HFFc6 (cell line): ENCODE results near the gene KIT. TPM values are rescaled to one million over a fixed set of nuclear protein-coding genes. Genes with fewer than 3 reads are reported as not detected.
A peak's percentile ranks its signal among the peaks of the same experiment; 100 is the strongest.

Experiments used
- DNase-seq: peaks from one replicate; pipeline ENCODE4 v3.0.0-alpha.2; 2018
- H3K27ac Mint-ChIP-seq: 2 replicates; pipeline ENCODE4 v1.8.0; 2020; ENCODE audit warnings: mild to moderate bottlenecking, mixed read lengths
- H3K27me3 Mint-ChIP-seq: 2 replicates; pipeline ENCODE4 v1.8.0; 2021; ENCODE audit warnings: mild to moderate bottlenecking, moderate library complexity, mixed read lengths; ENCODE audit not compliant: insufficient read depth
- H3K36me3 Mint-ChIP-seq: 2 replicates; pipeline ENCODE4 v1.8.0; 2021; ENCODE audit warnings: low read depth, mixed read lengths
- H3K4me1 Mint-ChIP-seq: 2 replicates; pipeline ENCODE4 v1.8.0; 2020; ENCODE audit warnings: low read depth, mixed read lengths
- H3K4me3 Mint-ChIP-seq: 2 replicates; pipeline ENCODE4 v1.8.0; 2020; ENCODE audit warnings: mild to moderate bottlenecking, moderate library complexity, mixed read lengths
- H3K9me3 Mint-ChIP-seq: 2 replicates; pipeline ENCODE4 v1.8.0; 2020; ENCODE audit warnings: mild to moderate bottlenecking, mixed read lengths
- total RNA-seq, 6 experiments: library from RNA; stranded (reverse); fragmentation: NEBNext Ultra II Directional; extraction: Animal tissue kit (Norgen Biotek cat#: 25700); gene quantifications; 2 replicates in 1 of 6; 3 replicates in 5 of 6; pipeline ENCODE4 v1.2.3, GENCODE V29; 2021
- TF ChIP-seq, protein P1 (sequence below): fragments of 200-600 bp; sonication (generic); IDR thresholded peaks from 2 replicates; pipeline ENCODE4 v1.5.0; 2021; ENCODE audit warnings: antibody characterized with exemption, mild to moderate bottlenecking

Gene KIT
- total RNA-seq, 6 experiments from 2014 or later: 0.11 to 1.2 (median 0.26) TPM

DNA sequence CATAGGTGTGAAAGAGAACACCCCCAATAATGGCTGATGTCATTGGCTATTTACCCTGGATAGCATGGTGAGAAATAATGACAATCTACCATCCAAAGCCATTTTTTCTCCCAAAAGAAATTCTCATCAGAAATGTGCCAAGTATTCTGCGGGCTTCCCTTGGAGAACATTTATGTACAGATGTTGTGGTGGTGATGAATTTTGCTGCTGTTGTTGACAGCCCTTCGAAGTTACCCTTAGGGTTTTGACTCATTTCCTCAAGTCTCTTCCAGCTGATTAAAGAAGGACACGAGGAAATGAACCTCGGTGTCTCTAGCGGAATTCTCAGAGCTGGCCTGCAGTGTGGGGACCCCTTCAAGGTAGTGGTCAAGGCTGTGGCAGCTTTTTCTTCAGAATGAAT lies 3.4 kb downstream of the KIT start:
- Mint-ChIP-seq H3K4me1 (peaks cover 39% of the 10 kb centered on the region), H3K36me3 (no peaks in the 10 kb centered on the region), H3K27me3 (peaks cover 23% of the 10 kb centered on the region), H3K9me3 (no peaks in the 10 kb centered on the region), H3K4me3 (peak overlapping the region; percentile 71), H3K27ac (peak overlapping the region; percentile 94)
- TF ChIP-seq, protein P1, sequence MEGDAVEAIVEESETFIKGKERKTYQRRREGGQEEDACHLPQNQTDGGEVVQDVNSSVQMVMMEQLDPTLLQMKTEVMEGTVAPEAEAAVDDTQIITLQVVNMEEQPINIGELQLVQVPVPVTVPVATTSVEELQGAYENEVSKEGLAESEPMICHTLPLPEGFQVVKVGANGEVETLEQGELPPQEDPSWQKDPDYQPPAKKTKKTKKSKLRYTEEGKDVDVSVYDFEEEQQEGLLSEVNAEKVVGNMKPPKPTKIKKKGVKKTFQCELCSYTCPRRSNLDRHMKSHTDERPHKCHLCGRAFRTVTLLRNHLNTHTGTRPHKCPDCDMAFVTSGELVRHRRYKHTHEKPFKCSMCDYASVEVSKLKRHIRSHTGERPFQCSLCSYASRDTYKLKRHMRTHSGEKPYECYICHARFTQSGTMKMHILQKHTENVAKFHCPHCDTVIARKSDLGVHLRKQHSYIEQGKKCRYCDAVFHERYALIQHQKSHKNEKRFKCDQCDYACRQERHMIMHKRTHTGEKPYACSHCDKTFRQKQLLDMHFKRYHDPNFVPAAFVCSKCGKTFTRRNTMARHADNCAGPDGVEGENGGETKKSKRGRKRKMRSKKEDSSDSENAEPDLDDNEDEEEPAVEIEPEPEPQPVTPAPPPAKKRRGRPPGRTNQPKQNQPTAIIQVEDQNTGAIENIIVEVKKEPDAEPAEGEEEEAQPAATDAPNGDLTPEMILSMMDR: no peak
- DNase-seq: peak; percentile 84

DNA sequence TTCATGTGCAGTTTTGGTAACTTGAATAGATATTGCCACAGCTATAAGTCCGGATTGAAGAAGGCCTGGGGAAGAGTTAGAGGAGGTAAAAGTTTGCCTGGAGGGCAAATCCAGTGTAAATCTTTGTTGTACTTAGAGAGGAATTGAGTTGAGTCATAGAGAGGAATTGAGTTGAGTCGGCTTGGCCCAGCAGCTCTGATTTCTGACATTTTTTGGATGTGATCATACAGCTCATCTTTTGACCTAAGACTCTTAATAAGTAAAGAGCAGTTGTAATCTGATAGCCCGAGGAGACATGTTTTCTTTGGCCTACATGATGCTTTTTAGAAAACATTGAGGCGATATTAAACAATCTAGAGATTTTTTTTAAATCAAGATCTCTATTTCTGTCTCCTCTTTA lies 3.9 kb downstream of the KIT start:
- peak; percentile 97 for DNase-seq
- Mint-ChIP-seq H3K27me3 (peaks cover 19% of the 10 kb centered on the region), H3K4me1 (peaks cover 39% of the 10 kb centered on the region), H3K9me3 (no peaks in the 10 kb centered on the region), H3K4me3 (peak overlapping the region; percentile 71), H3K36me3 (no peaks in the 10 kb centered on the region), H3K27ac (peak overlapping the region; percentile 94)
- TF ChIP-seq, protein P1: no peak

DNA sequence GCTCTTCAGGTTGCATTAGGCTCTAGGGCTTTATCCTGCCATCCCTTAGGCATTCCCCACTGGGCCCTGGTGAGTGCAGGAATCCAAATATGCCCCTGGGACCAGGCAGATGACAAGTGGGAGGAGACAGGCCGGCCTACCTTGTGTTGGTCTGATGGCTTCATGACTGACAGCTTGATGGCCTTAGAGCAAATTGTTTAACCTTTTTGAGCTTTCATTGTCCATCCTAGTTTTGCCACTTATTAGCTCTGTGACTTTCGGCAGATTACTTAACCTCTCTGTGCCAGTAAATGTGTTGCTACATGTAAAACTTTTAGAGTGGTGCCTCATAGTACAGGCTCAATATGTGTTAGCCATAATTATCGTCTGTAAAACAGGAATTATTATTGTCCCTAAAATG lies 4.4 kb downstream of the KIT start:
- Mint-ChIP-seq H3K36me3 (no peaks in the 10 kb centered on the region), H3K4me1 (peaks cover 39% of the 10 kb centered on the region), H3K27ac (peak overlapping the region; percentile 22; the same call in 1 of the 2 replicates), H3K9me3 (no peaks in the 10 kb centered on the region), H3K4me3 (no peak overlapping the region), H3K27me3 (peaks cover 14% of the 10 kb centered on the region)
- TF ChIP-seq, protein P1: no peak
- no peak for DNase-seq

DNA sequence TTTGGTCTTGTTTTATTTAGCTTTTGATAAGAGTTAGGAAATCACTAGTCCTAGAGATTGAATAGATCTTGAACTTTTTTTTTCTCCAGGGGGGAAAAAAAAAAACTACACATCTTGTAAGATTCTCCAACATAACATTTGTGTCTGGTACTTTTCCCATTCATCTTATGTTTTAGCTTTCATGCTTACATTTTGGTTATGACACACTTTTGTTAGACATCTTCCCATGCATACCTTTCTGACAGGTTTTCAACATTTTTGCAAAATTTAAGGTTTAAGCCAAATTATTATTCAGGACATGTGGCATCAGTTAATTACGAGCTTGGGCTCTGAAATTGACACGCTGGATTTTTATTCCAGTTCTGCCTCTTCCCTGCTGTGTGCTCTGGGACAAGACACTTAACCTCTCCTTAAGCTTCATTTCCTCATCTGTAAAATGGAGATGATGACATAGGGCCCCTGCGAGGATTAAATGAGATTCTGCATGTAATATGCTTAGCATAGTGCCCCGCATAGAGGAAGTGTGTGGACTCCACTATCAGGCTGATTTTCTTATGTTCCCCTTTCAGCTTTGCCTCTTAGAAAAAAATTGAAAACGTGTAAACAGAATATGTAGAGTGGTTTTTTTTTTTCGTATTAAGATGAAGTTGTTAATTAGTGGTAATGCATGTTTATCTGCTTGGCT lies 5.3 kb downstream of the KIT start:
- no peak overlapping the region for H3K27ac Mint-ChIP-seq
- H3K9me3 Mint-ChIP-seq: no peaks in the 10 kb centered on the region
- DNase-seq: no peak
- TF ChIP-seq, protein P1: no peak
- H3K4me3 Mint-ChIP-seq: no peak overlapping the region
- H3K36me3 Mint-ChIP-seq: no peaks in the 10 kb centered on the region
- H3K4me1 Mint-ChIP-seq: peaks cover 39% of the 10 kb centered on the region
- peaks cover 13% of the 10 kb centered on the region for H3K27me3 Mint-ChIP-seq

DNA sequence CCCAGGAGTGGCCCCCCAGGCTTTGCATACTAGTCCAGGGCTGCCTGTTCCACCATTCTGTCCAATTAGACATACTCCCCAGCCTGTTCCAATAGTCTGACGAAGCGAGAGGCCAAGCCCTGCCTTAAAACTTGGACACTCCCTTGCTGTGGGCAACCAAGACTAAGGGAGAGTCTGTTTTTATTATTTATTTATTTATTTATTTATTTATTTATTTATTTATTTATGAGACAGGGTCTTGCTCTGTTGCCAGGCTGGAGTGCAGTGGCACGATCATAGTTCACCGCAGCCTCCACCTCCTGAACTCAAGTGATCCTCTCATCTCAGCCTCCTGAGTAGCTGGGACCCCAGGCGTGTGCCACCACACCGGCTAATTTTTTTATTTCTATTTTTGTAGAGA lies 6.6 kb downstream of the KIT start:
- peaks cover 35% of the 10 kb centered on the region for H3K4me1 Mint-ChIP-seq
- H3K27me3 Mint-ChIP-seq: peaks cover 2% of the 10 kb centered on the region; the same call in 1 of the 2 replicates
- no peak for DNase-seq
- H3K27ac Mint-ChIP-seq: no peak overlapping the region
- H3K36me3 Mint-ChIP-seq: no peaks in the 10 kb centered on the region
- TF ChIP-seq, protein P1: no peak
- H3K4me3 Mint-ChIP-seq: no peak overlapping the region
- no peaks in the 10 kb centered on the region for H3K9me3 Mint-ChIP-seq
